Neuronal stem cell (in vitro differentiated cells): Measurements from ENCODE around the gene HSD17B2.

Source experiments
- DNase-seq: peaks from one replicate; pipeline ENCODE4 v3.0.0-alpha.2; 2013; ENCODE audit warnings: low spot score
- H2AFZ ChIP-seq: one replicate; pipeline ENCODE4 v1.6.1; 2013; ENCODE audit warnings: mild to moderate bottlenecking, low read length, inconsistent platforms
- H2AK5ac ChIP-seq: 2 replicates; pipeline ENCODE4 v1.6.1; 2013; ENCODE audit warnings: low read depth, mild to moderate bottlenecking, inconsistent platforms, low read length, moderate library complexity, mixed read lengths
- H2BK120ac ChIP-seq: 2 replicates; pipeline ENCODE4 v1.6.1; 2013; ENCODE audit warnings: low read depth, mild to moderate bottlenecking, inconsistent platforms, low read length, moderate library complexity, mixed read lengths
- H2BK12ac ChIP-seq: one replicate; pipeline ENCODE4 v1.6.1; 2013; ENCODE audit warnings: low read length, inconsistent platforms
- H2BK15ac ChIP-seq: 2 replicates; pipeline ENCODE4 v1.6.1; 2013; ENCODE audit warnings: mild to moderate bottlenecking, low read length, inconsistent platforms, mixed read lengths
- H2BK5ac ChIP-seq: one replicate; pipeline ENCODE4 v1.6.1; 2013; ENCODE audit warnings: inconsistent platforms, mild to moderate bottlenecking, low read length, moderate library complexity
- H3K14ac ChIP-seq: one replicate; pipeline ENCODE4 v1.6.1; 2013; ENCODE audit warnings: low read length, inconsistent platforms
- H3K18ac ChIP-seq: 2 replicates; pipeline ENCODE4 v1.6.1; 2013; ENCODE audit warnings: low read length, inconsistent platforms
- H3K23ac ChIP-seq: 2 replicates; pipeline ENCODE4 v1.6.1; 2013; ENCODE audit warnings: low read depth, mild to moderate bottlenecking, mixed read lengths, low read length, inconsistent platforms; ENCODE audit not compliant: poor library complexity
- H3K27ac ChIP-seq: replicated peaks from 3 replicates; pipeline ENCODE4 v1.5.1; 2013; ENCODE audit warnings: low read length, inconsistent platforms
- H3K27me3 ChIP-seq, 3 experiments: 2 replicates each; pipeline ENCODE4 v1.6.1; 2013; ENCODE audit warnings: low read length in 3 of 3, mild to moderate bottlenecking in 2 of 3, inconsistent platforms in 1 of 3, low read depth in 1 of 3, mixed read lengths in 1 of 3, moderate library complexity in 1 of 3; ENCODE audit not compliant: control insufficient read depth in 3 of 3, insufficient read depth in 3 of 3
- H3K36me3 ChIP-seq, 2 donors: replicated peaks in 1 of 2; 2 replicates each; pipeline ENCODE4 v1.6.1; 2013; ENCODE audit warnings: low read length in 2 of 2; ENCODE audit not compliant: control insufficient read depth in 2 of 2, insufficient read depth in 2 of 2
- H3K4ac ChIP-seq: 2 replicates; pipeline ENCODE4 v1.6.1; 2013; ENCODE audit warnings: inconsistent platforms, mild to moderate bottlenecking, low read length, moderate library complexity
- H3K4me1 ChIP-seq, 2 donors: 1 replicate in 1 of 2; 2 replicates in 1 of 2; pipeline ENCODE4 v1.6.1; 2013; ENCODE audit warnings: low read length in 2 of 2, low read depth in 1 of 2; ENCODE audit not compliant: control insufficient read depth in 2 of 2, insufficient read depth in 1 of 2
- H3K4me2 ChIP-seq: one replicate; pipeline ENCODE4 v1.6.1; 2013; ENCODE audit warnings: mild to moderate bottlenecking, low read length, inconsistent platforms; ENCODE audit not compliant: insufficient read depth, poor library complexity, severe bottlenecking
- H3K4me3 ChIP-seq, 2 donors: 2 replicates each; pipeline ENCODE4 v1.5.1; 2013; ENCODE audit warnings: low read length in 2 of 2, mild to moderate bottlenecking in 2 of 2, inconsistent platforms in 1 of 2, moderate library complexity in 1 of 2
- H3K79me1 ChIP-seq: one replicate; pipeline ENCODE4 v1.6.1; 2013; ENCODE audit warnings: low read depth, mild to moderate bottlenecking, inconsistent platforms, low read length, moderate library complexity
- H3K9ac ChIP-seq: one replicate; pipeline ENCODE4 v1.6.1; 2013; ENCODE audit warnings: mild to moderate bottlenecking, low read depth, low read length, inconsistent platforms; ENCODE audit not compliant: poor library complexity
- H3K9me3 ChIP-seq, 2 donors: replicated peaks in 1 of 2; 2 replicates each; pipeline versions ENCODE3 to v1.6.1; 2013; ENCODE audit warnings: low read length in 2 of 2, mild to moderate bottlenecking in 2 of 2, inconsistent platforms in 1 of 2, low read depth in 1 of 2, mixed read lengths in 1 of 2, moderate library complexity in 1 of 2; ENCODE audit not compliant: control insufficient read depth in 2 of 2, insufficient read depth in 1 of 2
- H4K8ac ChIP-seq: one replicate; pipeline ENCODE4 v1.6.1; 2013; ENCODE audit warnings: low read depth, mild to moderate bottlenecking, inconsistent platforms, low read length, moderate library complexity
- H4K91ac ChIP-seq: one replicate; pipeline ENCODE4 v1.6.1; 2013; ENCODE audit warnings: low read length, low read depth, mild to moderate bottlenecking, inconsistent platforms; ENCODE audit not compliant: poor library complexity
- WGBS, 2 donors: extraction: QIAGEN DNeasy Blood & Tissue Kit; methylation state at CpG; one replicate each; pipeline ENCODE4 v1.1.7; 2013; ENCODE audit warnings: missing lambda C conversion rate in 2 of 2, mixed read lengths in 1 of 2; ENCODE audit not compliant: insufficient read length in 2 of 2, insufficient replicate concordance in 1 of 2; ENCODE audit errors: extremely low coverage in 2 of 2; 5-methylcytosine and 5-hydroxymethylcytosine counted together

The HSD17B2 gene

GRCh38 chr16:82046941-82047340 is 11.9 kb downstream of the HSD17B2 start:
- no CpG with 5 or more reads among the region's 2 CpGs for WGBS, 2 donors
- H3K9me3 ChIP-seq, result no peaks in the 10 kb centered on the region

GRCh38 chr16:82047374-82047773 is 12.3 kb downstream of the HSD17B2 start:
- no peak overlapping the region for H2AK5ac ChIP-seq
- no peaks in the 10 kb centered on the region for H3K27me3 ChIP-seq
- no peak overlapping the region for H3K4me3 ChIP-seq
- H2BK5ac ChIP-seq, result no peak overlapping the region
- no peak overlapping the region for H2AFZ ChIP-seq
- no peak overlapping the region for H3K14ac ChIP-seq
- H3K79me1 ChIP-seq, result no peaks in the 10 kb centered on the region
- H3K4me1 ChIP-seq, result peaks cover 0 to 12% of the 10 kb centered on the region in 2 donors
- H4K8ac ChIP-seq, result no peak overlapping the region
- H3K36me3 ChIP-seq, result no peaks in the 10 kb centered on the region
- no peak overlapping the region for H3K9ac ChIP-seq
- no peak overlapping the region for H2BK120ac ChIP-seq
- H3K27ac ChIP-seq, result no peak overlapping the region
- no peak overlapping the region for H3K23ac ChIP-seq
- H3K4me2 ChIP-seq, result no peak overlapping the region
- no peak overlapping the region for H4K91ac ChIP-seq
- H3K9me3 ChIP-seq, result no peaks in the 10 kb centered on the region
- no peak overlapping the region for H3K4ac ChIP-seq
- no peak for DNase-seq
- no peak overlapping the region for H2BK15ac ChIP-seq
- WGBS, 2 donors, result no CpG with 5 or more reads among the region's 2 CpGs
- H2BK12ac ChIP-seq, result no peak overlapping the region
- H3K18ac ChIP-seq, result no peak overlapping the region

More at GRCh38 chr16:82046941-82047340, 11.9 kb downstream of the HSD17B2 start:
- H3K36me3 ChIP-seq, result no peaks in the 10 kb centered on the region
- H3K27ac ChIP-seq, result no peak overlapping the region
- H2AK5ac ChIP-seq, result no peak overlapping the region
- H3K4me2 ChIP-seq, result no peak overlapping the region
- H3K23ac ChIP-seq, result no peak overlapping the region
- H3K4ac ChIP-seq, result no peak overlapping the region
- H3K4me1 ChIP-seq, result peaks cover 0 to 12% of the 10 kb centered on the region in 2 donors
- no peak overlapping the region for H3K9ac ChIP-seq
- no peak overlapping the region for H2BK5ac ChIP-seq
- no peak overlapping the region for H2BK15ac ChIP-seq
- no peak overlapping the region for H3K18ac ChIP-seq
- no peak overlapping the region for H2BK12ac ChIP-seq
- H3K79me1 ChIP-seq, result no peaks in the 10 kb centered on the region
- no peak overlapping the region for H4K91ac ChIP-seq
- no peak overlapping the region for H2AFZ ChIP-seq
- no peak overlapping the region for H2BK120ac ChIP-seq
- no peak overlapping the region for H3K14ac ChIP-seq
- no peaks in the 10 kb centered on the region for H3K27me3 ChIP-seq
- DNase-seq, result no peak
- H4K8ac ChIP-seq, result no peak overlapping the region
- no peak overlapping the region for H3K4me3 ChIP-seq

GRCh38 chr16:82047787-82048186 is 12.7 kb downstream of the HSD17B2 start:
- Histone ChIP-seq H3K23ac (no peak overlapping the region), H4K91ac (no peak overlapping the region)

GRCh38 chr16:82049484-82049883 is 14.4 kb downstream of the HSD17B2 start:
- Histone ChIP-seq H3K36me3 (no peaks in the 10 kb centered on the region), H2BK120ac (no peak overlapping the region), H3K23ac (no peak overlapping the region), H2AFZ (no peak overlapping the region), H3K4me2 (no peak overlapping the region), H3K27me3 (no peaks in the 10 kb centered on the region), H2BK15ac (no peak overlapping the region), H4K91ac (no peak overlapping the region), H2BK12ac (no peak overlapping the region), H4K8ac (no peak overlapping the region), H3K4me1 (peaks cover 0 to 8% of the 10 kb centered on the region in 2 donors), H3K18ac (no peak overlapping the region), H3K27ac (no peak overlapping the region), H3K4ac (no peak overlapping the region), H3K4me3 (no peak overlapping the region), H3K79me1 (no peaks in the 10 kb centered on the region), H2BK5ac (no peak overlapping the region), H2AK5ac (no peak overlapping the region), H3K14ac (no peak overlapping the region), H3K9ac (no peak overlapping the region), H3K9me3 (no peaks in the 10 kb centered on the region)
- DNase-seq, result no peak
- WGBS, 2 donors, result no CpG with 5 or more reads among the region's 1 CpG

More at GRCh38 chr16:82047787-82048186, 12.7 kb downstream of the HSD17B2 start:
- no peak overlapping the region for H3K18ac ChIP-seq
- no peak overlapping the region for H2BK15ac ChIP-seq
- no peaks in the 10 kb centered on the region for H3K27me3 ChIP-seq
- no peak overlapping the region for H2AK5ac ChIP-seq
- H3K4ac ChIP-seq, result no peak overlapping the region
- no peak overlapping the region for H3K4me2 ChIP-seq
- no peak overlapping the region for H2BK120ac ChIP-seq
- WGBS, 2 donors, result no CpG with 5 or more reads among the region's 2 CpGs
- H3K36me3 ChIP-seq, result no peaks in the 10 kb centered on the region
- H3K9ac ChIP-seq, result no peak overlapping the region
- no peak overlapping the region for H3K14ac ChIP-seq
- H2BK12ac ChIP-seq, result no peak overlapping the region
- no peak overlapping the region for H2BK5ac ChIP-seq
- no peak overlapping the region for H3K27ac ChIP-seq
- H3K4me1 ChIP-seq, result peaks cover 0 to 12% of the 10 kb centered on the region in 2 donors
- H3K4me3 ChIP-seq, result no peak overlapping the region
- no peak overlapping the region for H2AFZ ChIP-seq
- H4K8ac ChIP-seq, result no peak overlapping the region
- DNase-seq, result no peak
- H3K79me1 ChIP-seq, result no peaks in the 10 kb centered on the region
- no peaks in the 10 kb centered on the region for H3K9me3 ChIP-seq
